Suppressor macrophage (primary cell): ENCODE results near the gene MEN1.

Experiments used
- DNase-seq, 4 experiments: peaks; one replicate each; pipeline ENCODE4 v3.0.0-alpha.2; 2020 to 2022

Gene MEN1

GRCh38 chr11:64762277-64762673 is 48.1 kb downstream of the MEN1 start:
- DNase-seq, result no peak

- DNase-seq, result no peak
Measured at GRCh38 chr11:64760759-64761420, 49.5 kb downstream of the MEN1 start.

GRCh38 chr11:64759722-64760719 is 50.3 kb downstream of the MEN1 start, which contains the start of gene PYGM:
Gene PYGM (minus strand): TSS chr11:64759974. CDS start chr11:64759898, 76 bp downstream.
- DNase-seq, result no peak

GRCh38 chr11:64759131-64759721 is 51.1 kb downstream of the MEN1 start:
- no peak for DNase-seq

- no peak for DNase-seq
Measured at GRCh38 chr11:64758330-64759079, 51.8 kb downstream of the MEN1 start.

- no peak for DNase-seq
Measured at GRCh38 chr11:64757549-64758329, 52.6 kb downstream of the MEN1 start.

GRCh38 chr11:64755681-64756361 is 54.5 kb downstream of the MEN1 start:
- no peak for DNase-seq

GRCh38 chr11:64754919-64755662 is 55.3 kb downstream of the MEN1 start:
- DNase-seq, result no peak

GRCh38 chr11:64754124-64754918 is 56.0 kb downstream of the MEN1 start:
- DNase-seq, result no peak
